BLaER1 treated with 17β-estradiol and CSF1 and Interleukin-3, amounts not matched to agents 10 nM and 100 nM (cell line): ENCODE measurements around the gene VILL.

Experiments used
- H3K27ac ChIP-seq, 11 experiments: shearing (Covaris generic); formaldehyde crosslinking; 2 replicates each; pipeline ENCODE4 v1.8.1; 2022
- H3K27me3 ChIP-seq, 11 experiments: shearing (Covaris generic); formaldehyde crosslinking; 2 replicates each; pipeline ENCODE4 v1.8.1; 2022
- H3K36me3 ChIP-seq, 11 experiments: shearing (Covaris generic); formaldehyde crosslinking; 2 replicates each; pipeline ENCODE4 v1.8.1; 2022
- H3K4me1 ChIP-seq, 10 experiments: shearing (Covaris generic); formaldehyde crosslinking; 2 replicates each; pipeline ENCODE4 v1.8.1; 2022
- H3K4me2 ChIP-seq, 11 experiments: shearing (Covaris generic); formaldehyde crosslinking; 2 replicates each; pipeline ENCODE4 v1.8.1; 2022
- H3K4me3 ChIP-seq, 10 experiments: shearing (Covaris generic); formaldehyde crosslinking; 2 replicates each; pipeline ENCODE4 v1.8.1; 2022
- H3K9ac ChIP-seq, 11 experiments: shearing (Covaris generic); formaldehyde crosslinking; 2 replicates each; pipeline ENCODE4 v1.8.1; 2022
- H3K9me3 ChIP-seq, 11 experiments: shearing (Covaris generic); formaldehyde crosslinking; replicated peaks in 1 of 11; 2 replicates each; pipeline ENCODE4 v1.8.1; 2022
- H4K20me1 ChIP-seq, 11 experiments: shearing (Covaris generic); formaldehyde crosslinking; 2 replicates each; pipeline ENCODE4 v1.8.1; 2022
- Cebpa-rat ChIP-seq, 11 experiments: shearing (Covaris generic); IDR thresholded peaks; 2 replicates each; pipeline ENCODE4 v1.8.1; 2022

The VILL gene

GRCh38 chr3:38008971-38009580, 18.5 kb downstream of the VILL start:
- H3K4me2 ChIP-seq: no peak overlapping the region
- no peaks in the 10 kb centered on the region for H3K9me3 ChIP-seq
- H4K20me1 ChIP-seq: peaks cover 0 to 56% (median 13%) of the 10 kb centered on the region in 11 experiments; a peak in 17 of 22 replicates
- H3K4me1 ChIP-seq: peaks cover 0 to 6% (median under 1%) of the 10 kb centered on the region in 10 experiments; a peak in 5 of 20 replicates
- no peaks in the 10 kb centered on the region for H3K27me3 ChIP-seq
- H3K4me3 ChIP-seq: no peak overlapping the region
- H3K27ac ChIP-seq: no peak overlapping the region; a peak in 2 of 22 replicates
- TF ChIP-seq Cebpa-rat (IDR thresholded peaks at IDR 0.05): no peak
- peaks cover 24 to 49% (median 36%) of the 10 kb centered on the region in 11 experiments for H3K36me3 ChIP-seq
- peak overlapping the region in 1 of 11 experiments; percentile 5; a peak in 1 of 22 replicates for H3K9ac ChIP-seq

GRCh38 chr3:38009807-38010591, 19.4 kb downstream of the VILL start:
- no peaks in the 10 kb centered on the region for H3K27me3 ChIP-seq
- H3K9me3 ChIP-seq: no peaks in the 10 kb centered on the region
- peaks cover 27 to 43% (median 35%) of the 10 kb centered on the region in 11 experiments for H3K36me3 ChIP-seq
- H3K4me2 ChIP-seq: no peak overlapping the region
- no peak for TF ChIP-seq Cebpa-rat (IDR thresholded peaks at IDR 0.05)
- H3K27ac ChIP-seq: no peak overlapping the region
- H4K20me1 ChIP-seq: peaks cover 0 to 46% (median 6%) of the 10 kb centered on the region in 11 experiments; a peak in 9 of 22 replicates
- no peak overlapping the region for H3K4me3 ChIP-seq
- H3K4me1 ChIP-seq: peaks cover 0 to 5% (median 0%) of the 10 kb centered on the region in 10 experiments; a peak in 2 of 20 replicates
- no peak overlapping the region; a peak in 1 of 22 replicates for H3K9ac ChIP-seq

- H3K36me3 ChIP-seq: peaks cover 23 to 42% (median 34%) of the 10 kb centered on the region in 11 experiments
- peaks cover 0 to 5% (median 4%) of the 10 kb centered on the region in 11 experiments; a peak in 14 of 22 replicates for H3K9me3 ChIP-seq
- peak overlapping the region in 4 of 11 experiments; percentile 8 to 17 (median 14); a peak in 2 of 22 replicates for H3K9ac ChIP-seq
- TF ChIP-seq Cebpa-rat (IDR thresholded peaks at IDR 0.05): no peak
- peaks cover 0 to 5% (median 0%) of the 10 kb centered on the region in 10 experiments; a peak in 2 of 20 replicates for H3K4me1 ChIP-seq
- H4K20me1 ChIP-seq: peaks cover 0 to 35% (median 0%) of the 10 kb centered on the region in 11 experiments; a peak in 4 of 22 replicates
- no peak overlapping the region for H3K4me3 ChIP-seq
- H3K4me2 ChIP-seq: no peak overlapping the region
- no peaks in the 10 kb centered on the region for H3K27me3 ChIP-seq
- H3K27ac ChIP-seq: no peak overlapping the region
These were observed 20.5 kb downstream of the VILL start for GRCh38 chr3:38011111-38011510.

- no peak overlapping the region for H3K27ac ChIP-seq
- no peak for TF ChIP-seq Cebpa-rat (IDR thresholded peaks at IDR 0.05)
- H3K4me2 ChIP-seq: no peak overlapping the region
- no peak overlapping the region for H3K4me3 ChIP-seq
- no peaks in the 10 kb centered on the region for H3K27me3 ChIP-seq
- peaks cover 10 to 35% (median 15%) of the 10 kb centered on the region in 11 experiments; a peak in 19 of 22 replicates for H3K36me3 ChIP-seq
- H4K20me1 ChIP-seq: peaks cover 0 to 7% (median 0%) of the 10 kb centered on the region in 11 experiments; a peak in 2 of 22 replicates
- H3K4me1 ChIP-seq: peaks cover 11 to 31% (median 24%) of the 10 kb centered on the region in 10 experiments; a peak in 18 of 20 replicates
- no peak overlapping the region for H3K9ac ChIP-seq
- peaks cover 0 to 14% (median 11%) of the 10 kb centered on the region in 11 experiments; a peak in 15 of 22 replicates for H3K9me3 ChIP-seq
These were observed 24.9 kb downstream of the VILL start for GRCh38 chr3:38015485-38015884.

- Histone ChIP-seq H3K27me3 (no peaks in the 10 kb centered on the region), H3K27ac (no peak overlapping the region), H4K20me1 (peaks cover 0 to 6% (median 0%) of the 10 kb centered on the region in 11 experiments; a peak in 1 of 22 replicates), H3K9me3 (peaks cover 0 to 14% (median 11%) of the 10 kb centered on the region in 11 experiments; a peak in 15 of 22 replicates), H3K36me3 (peaks cover 10 to 35% (median 15%) of the 10 kb centered on the region in 11 experiments; a peak in 19 of 22 replicates), H3K4me2 (no peak overlapping the region), H3K4me3 (no peak overlapping the region), H3K4me1 (peaks cover 11 to 31% (median 24%) of the 10 kb centered on the region in 10 experiments; a peak in 18 of 20 replicates), H3K9ac (no peak overlapping the region)
- TF ChIP-seq Cebpa-rat (IDR thresholded peaks at IDR 0.05): no peak
These were observed 25.4 kb downstream of the VILL start for GRCh38 chr3:38015984-38016383.

GRCh38 chr3:38016410-38016809, 25.8 kb downstream of the VILL start:
- peaks cover 0 to 14% (median 11%) of the 10 kb centered on the region in 11 experiments; a peak in 15 of 22 replicates for H3K9me3 ChIP-seq
- TF ChIP-seq Cebpa-rat (IDR thresholded peaks at IDR 0.05): no peak
- H4K20me1 ChIP-seq: 0 out of 22 replicates have a peak, but pooled peaks cover 0 to 6% (median 0%) of the 10 kb centered on the region in 11 experiments
- 0 out of 22 replicates have a peak overlapping the region, but pooled peaks of 2 of the 11 experiments have one; percentile 74 to 81 for H3K4me2 ChIP-seq
- no peak overlapping the region for H3K9ac ChIP-seq
- peaks cover 11 to 31% (median 23%) of the 10 kb centered on the region in 10 experiments; a peak in 18 of 20 replicates for H3K4me1 ChIP-seq
- peak overlapping the region in 1 of 11 experiments; percentile 3; a peak in 1 of 22 replicates for H3K27ac ChIP-seq
- no peak overlapping the region for H3K4me3 ChIP-seq
- H3K36me3 ChIP-seq: peaks cover 10 to 35% (median 15%) of the 10 kb centered on the region in 11 experiments; a peak in 19 of 22 replicates
- H3K27me3 ChIP-seq: no peaks in the 10 kb centered on the region

- peaks cover 10 to 35% (median 15%) of the 10 kb centered on the region in 11 experiments; a peak in 19 of 22 replicates for H3K36me3 ChIP-seq
- TF ChIP-seq Cebpa-rat (IDR thresholded peaks at IDR 0.05): no peak
- H4K20me1 ChIP-seq: 0 out of 22 replicates have a peak, but pooled peaks cover 0 to 6% (median 0%) of the 10 kb centered on the region in 11 experiments
- H3K4me2 ChIP-seq: peak overlapping the region in 9 of 11 experiments; percentile 43 to 81 (median 70); a peak in 16 of 22 replicates
- no peaks in the 10 kb centered on the region for H3K27me3 ChIP-seq
- peaks cover 11 to 31% (median 23%) of the 10 kb centered on the region in 10 experiments; a peak in 18 of 20 replicates for H3K4me1 ChIP-seq
- H3K9me3 ChIP-seq: peaks cover 0 to 14% (median 11%) of the 10 kb centered on the region in 11 experiments; a peak in 15 of 22 replicates
- H3K9ac ChIP-seq: peak overlapping the region in 4 of 11 experiments; percentile 15 to 45 (median 40); a peak in 4 of 22 replicates
- H3K27ac ChIP-seq: peak overlapping the region in 4 of 11 experiments; percentile 3 to 45 (median 16); a peak in 4 of 22 replicates
- no peak overlapping the region for H3K4me3 ChIP-seq
These were observed 26.4 kb downstream of the VILL start for GRCh38 chr3:38016847-38017444.
